Mucosa of descending colon (tissue), 3 donors: ENCODE results near the gene PEPD. TPM values are rescaled to one million over a fixed set of nuclear protein-coding genes. Genes with fewer than 3 reads are reported as not detected.

ENCODE experiments used
- ATAC-seq: fragments of 200-7000 bp; cut with Tn5 transposase; one replicate; pipeline ENCODE4 v1.9.1; 2020; ENCODE audit warnings: mild to moderate bottlenecking, moderate library complexity
- DNase-seq, 3 donors: peaks; one replicate each; pipeline ENCODE4 v3.0.0-alpha.2; 2020
- H3K36me3 ChIP-seq: fragments of 200-600 bp; one replicate; pipeline ENCODE4 v1.8.0; 2021; ENCODE audit warnings: low read depth, mild to moderate bottlenecking
- H3K4me1 ChIP-seq: fragments of 200-600 bp; one replicate; pipeline ENCODE4 v1.8.0; 2021; ENCODE audit warnings: low read depth, mild to moderate bottlenecking
- H3K4me3 ChIP-seq: fragments of 200-600 bp; one replicate; pipeline ENCODE4 v1.8.0; 2021; ENCODE audit warnings: mild to moderate bottlenecking
- H3K9me3 ChIP-seq: fragments of 200-600 bp; one replicate; pipeline ENCODE4 v1.8.0; 2021; ENCODE audit warnings: mild to moderate bottlenecking
- CTCF ChIP-seq: fragments of 200-600 bp; IDR thresholded peaks from one replicate; pipeline ENCODE4 v1.8.0; 2022; ENCODE audit warnings: antibody characterized with exemption, mild to moderate bottlenecking
- intact Hi-C, 2 donors: fragments of 100-400 bp; cut with DNase I in 1 of 2; cut with micrococcal nuclease in 1 of 2; formaldehyde crosslinking; loops; one replicate each; pipeline versions ENCODE4 v1.11.0 to v1.11.1; 2022; cut with DNase I, micrococcal nuclease
- total RNA-seq, 3 donors: library from RNA; stranded (reverse); fragmentation: NEBNext Ultra II Directional in 2 of 3; extraction: Animal tissue kit (Norgen Biotek cat#: 25700) in 2 of 3; gene quantifications; one replicate each; pipeline versions ENCODE4 v1.2.1 to v1.2.4, GENCODE V29; 2021 to 2023
- donor health status: DM: no; HTN: no; CAD: no; lungs with moderate emphysema.
- donor health status: DM: no; HTN: no; CAD: no.
- donor health status: DM: no; HTN: yes; CAD: no.

The PEPD gene
- total RNA-seq, 3 donors from 2014 or later, result 40.4 to 91.5 (median 79.1) TPM

DNA sequence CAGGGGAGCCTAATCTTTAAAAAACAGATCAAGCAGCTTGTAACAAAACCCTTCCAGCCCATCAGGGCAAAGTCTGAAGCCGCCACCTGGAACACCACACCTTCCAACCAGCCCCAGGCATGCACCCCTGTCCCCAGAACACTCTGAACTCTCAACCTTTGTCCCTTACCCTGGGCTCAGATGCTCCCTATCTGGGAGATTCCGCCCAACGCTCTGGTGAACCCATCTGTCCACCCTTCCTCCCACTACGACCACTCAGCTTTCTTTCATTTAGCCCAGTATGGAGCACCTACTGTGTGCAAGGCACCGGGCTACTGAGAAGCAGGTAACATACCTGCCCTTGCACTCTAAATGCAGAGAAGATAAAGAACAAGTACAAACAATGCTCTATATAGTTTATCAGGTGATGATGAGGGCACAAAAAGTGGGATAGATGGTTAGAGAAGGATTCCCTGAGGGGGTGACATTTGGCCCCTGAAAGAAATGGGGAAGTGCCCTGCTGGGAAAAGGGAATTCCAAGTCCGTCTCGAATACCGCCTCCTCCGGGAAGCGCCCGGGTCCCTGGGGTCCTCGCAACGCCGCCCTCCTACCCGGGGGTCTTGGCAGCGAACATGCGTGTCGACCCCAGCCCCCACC is 629 bp downstream of the PEPD start:
- peak in 2 of 3 donors; percentile 14 to 35 for DNase-seq
- H3K36me3 ChIP-seq, result no peaks in the 10 kb centered on the region
- TF ChIP-seq CTCF, result no peak
- peak; percentile 66 for ATAC-seq
- H3K4me1 ChIP-seq, result peaks cover 14% of the 10 kb centered on the region
- peak overlapping the region; percentile 83 for H3K4me3 ChIP-seq
- intact Hi-C loops, result no loop called here
- H3K9me3 ChIP-seq, result no peaks in the 10 kb centered on the region

DNA sequence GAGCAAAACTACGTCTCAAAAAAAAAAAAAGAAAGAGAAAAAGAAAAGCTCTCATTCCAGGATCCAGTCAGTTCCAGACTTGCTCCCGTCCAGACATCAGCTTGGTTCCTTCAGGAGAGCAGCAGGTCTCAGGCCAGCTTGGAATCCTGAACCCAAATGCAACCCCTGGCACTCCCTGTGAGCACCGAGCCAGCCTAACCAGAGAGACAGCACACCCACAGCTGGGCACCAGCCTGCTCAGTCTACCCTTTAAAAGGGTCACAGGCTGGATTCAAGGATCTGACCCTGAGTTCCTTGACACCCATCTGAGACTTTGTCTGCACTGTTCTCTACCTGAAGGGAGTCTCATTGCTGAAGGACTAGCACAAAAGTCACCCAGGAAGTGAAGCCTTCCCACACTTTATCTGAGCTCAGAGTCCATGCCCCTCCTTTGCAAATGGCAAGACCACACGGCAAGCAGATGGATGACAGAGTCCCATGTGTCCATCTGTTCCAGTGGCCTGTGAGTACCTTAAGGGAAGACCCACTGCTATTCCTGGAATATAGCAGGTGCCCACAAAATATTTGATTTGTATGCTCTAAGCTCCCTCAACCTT is 1.4 kb downstream of the PEPD start:
- ATAC-seq, result peak; percentile 2
- intact Hi-C loops, result no loop called here
- Histone ChIP-seq H3K4me1 (peaks cover 14% of the 10 kb centered on the region), H3K36me3 (no peaks in the 10 kb centered on the region), H3K4me3 (no peak overlapping the region), H3K9me3 (no peaks in the 10 kb centered on the region)
- no peak for DNase-seq
- TF ChIP-seq CTCF, result no peak

- ATAC-seq (no peak), DNase-seq (no peak)
- no peak overlapping the region for H3K4me3 ChIP-seq
- no peaks in the 10 kb centered on the region for H3K9me3 ChIP-seq
- no peaks in the 10 kb centered on the region for H3K36me3 ChIP-seq
- TF ChIP-seq CTCF, result no peak
- intact Hi-C loops, result no loop called here
- H3K4me1 ChIP-seq, result peaks cover 14% of the 10 kb centered on the region
These were observed 2.2 kb downstream of the PEPD start for GRCh38 chr19:33519416-33519815.

GRCh38 chr19:33518541-33518940 is 3.0 kb downstream of the PEPD start:
- DNase-seq, result no peak
- Histone ChIP-seq H3K4me1 (peaks cover 14% of the 10 kb centered on the region), H3K4me3 (no peak overlapping the region), H3K36me3 (no peaks in the 10 kb centered on the region), H3K9me3 (no peaks in the 10 kb centered on the region)
- ATAC-seq, result no peak
- TF ChIP-seq CTCF, result no peak
- intact Hi-C loops, result no loop called here

DNA sequence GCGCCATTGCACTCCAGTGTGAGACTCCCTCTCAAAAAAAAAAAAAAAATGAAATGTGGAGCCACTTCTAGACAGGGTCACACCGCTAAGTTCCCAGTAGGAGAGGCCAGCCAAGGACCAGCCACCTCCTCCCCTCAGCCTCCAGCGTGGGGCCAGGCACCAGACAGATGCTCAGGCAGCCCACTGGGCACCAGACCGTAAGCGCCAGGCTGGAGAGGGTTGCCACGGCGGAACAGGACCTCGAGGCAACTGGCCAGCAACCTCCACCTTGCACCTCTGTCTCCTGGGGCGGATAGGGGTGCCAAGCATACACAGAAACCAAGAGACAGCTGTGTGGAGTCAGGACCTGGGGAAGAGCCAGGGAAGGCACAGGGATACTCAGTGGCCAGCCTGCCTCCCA is 3.7 kb downstream of the PEPD start:
- Histone ChIP-seq H3K36me3 (no peaks in the 10 kb centered on the region), H3K4me1 (peaks cover 14% of the 10 kb centered on the region), H3K4me3 (no peak overlapping the region), H3K9me3 (no peaks in the 10 kb centered on the region)
- intact Hi-C loops, result no loop called here
- no peak for ATAC-seq
- DNase-seq, result no peak
- TF ChIP-seq CTCF, result no peak
